Muscle of arm (tissue), 12 donors: Measurements from ENCODE around the gene ASB6. TPM values are rescaled to one million over a fixed set of nuclear protein-coding genes. Genes with fewer than 3 reads are reported as not detected.
"Not testable (repeated sequence)": the region's sequence is repeated elsewhere in the genome, so short reads cannot be mapped to it uniquely, and the experiment has no call there.

Source experiments
- DNase-seq: peaks from one replicate; pipeline ENCODE4 v3.0.0-alpha.2; 2013
- polyA plus RNA-seq, 12 donors: library from polyadenylated mRNA; unstranded; fragments of 120-200 nt; gene quantifications; one replicate each; pipeline ENCODE4 v1.2.1, GENCODE V29; 2013; ENCODE audit not compliant: insufficient read length in 12 of 12

The ASB6 gene
- polyA plus RNA-seq, 12 donors = 9.2 to 14.5 (median 11.6) TPM; not detected in 1

DNA sequence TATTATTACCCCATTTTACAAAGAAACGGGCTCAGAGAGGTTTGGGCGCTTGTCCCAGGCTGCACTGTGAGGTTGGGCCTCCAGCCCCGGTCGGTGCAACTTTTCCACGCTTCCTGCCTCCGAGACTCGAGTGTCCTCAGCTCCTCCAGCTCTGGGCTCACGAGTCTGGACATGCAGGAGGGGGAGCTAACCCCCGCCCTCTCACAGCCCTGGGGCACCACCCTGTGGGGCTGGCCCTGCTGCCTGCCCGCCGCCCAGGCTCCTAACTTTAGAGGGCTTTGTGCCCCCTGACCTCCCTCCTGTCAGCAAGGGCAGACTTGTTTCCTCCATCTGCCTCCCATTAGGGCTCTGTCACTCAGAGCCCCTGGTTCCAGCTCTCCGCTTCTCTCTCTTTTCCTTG is 4.3 kb upstream of the ASB6 start:
- DNase-seq = no peak

DNA sequence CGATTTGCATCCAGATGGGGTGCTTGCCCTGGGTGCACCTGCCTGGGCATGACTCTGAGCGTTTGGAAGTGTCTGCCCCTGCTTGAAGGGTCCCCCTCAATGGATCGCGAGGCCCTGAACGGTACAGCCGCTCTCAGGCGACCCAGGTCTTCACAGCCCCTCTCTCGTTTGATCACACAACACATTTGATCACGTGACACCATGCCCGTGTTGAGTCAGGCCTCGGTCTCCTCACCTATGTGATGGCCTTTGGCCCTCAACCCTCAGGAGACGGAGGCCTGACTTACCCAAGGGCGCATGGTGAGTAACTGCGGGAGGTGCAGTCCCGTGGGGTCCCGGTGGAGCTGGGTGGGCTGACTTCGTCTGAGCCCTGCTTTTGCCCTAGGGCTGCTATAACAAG is 3.0 kb upstream of the ASB6 start:
- no peak for DNase-seq

DNA sequence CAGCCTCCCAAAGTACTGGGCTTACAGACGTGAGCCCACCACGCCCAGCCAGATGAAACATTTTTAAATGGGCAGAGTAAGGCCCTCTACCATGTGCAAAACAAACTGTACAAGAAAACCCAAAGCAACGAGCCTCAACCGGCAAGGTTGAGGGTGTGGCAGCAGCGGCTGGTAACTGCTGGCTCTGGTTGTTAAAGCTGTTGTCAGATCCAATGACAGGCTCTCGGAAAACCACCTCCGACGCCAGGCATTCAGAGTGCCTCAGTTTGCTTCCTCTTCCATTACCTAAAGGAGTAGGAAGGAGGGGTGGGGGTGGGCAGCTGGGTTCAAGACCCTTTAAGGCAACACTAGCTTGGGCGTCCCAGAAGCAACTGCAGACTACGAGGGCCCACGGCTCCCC is 2.4 kb upstream of the ASB6 start:
- no peak for DNase-seq

DNA sequence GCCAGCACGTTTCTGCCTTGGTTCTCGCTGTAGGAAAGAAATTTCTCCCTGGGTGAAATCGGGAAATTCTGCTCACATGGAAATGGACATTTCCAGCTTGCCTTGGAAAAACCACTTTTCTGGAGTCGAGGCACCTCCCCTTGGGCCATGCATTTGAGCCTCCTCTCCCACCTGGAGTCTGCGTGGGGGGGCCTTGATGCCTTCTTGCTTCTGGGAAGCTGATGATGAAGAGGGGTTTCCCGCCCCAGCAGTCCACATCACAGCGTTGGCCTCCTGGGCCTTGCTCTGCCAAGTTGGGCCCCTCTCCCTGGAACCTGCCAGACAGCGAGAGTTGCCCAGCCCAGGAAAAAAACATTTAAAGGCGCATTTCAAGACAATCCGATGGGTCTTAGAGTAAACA is 1.8 kb upstream of the ASB6 start:
- no peak for DNase-seq

DNA sequence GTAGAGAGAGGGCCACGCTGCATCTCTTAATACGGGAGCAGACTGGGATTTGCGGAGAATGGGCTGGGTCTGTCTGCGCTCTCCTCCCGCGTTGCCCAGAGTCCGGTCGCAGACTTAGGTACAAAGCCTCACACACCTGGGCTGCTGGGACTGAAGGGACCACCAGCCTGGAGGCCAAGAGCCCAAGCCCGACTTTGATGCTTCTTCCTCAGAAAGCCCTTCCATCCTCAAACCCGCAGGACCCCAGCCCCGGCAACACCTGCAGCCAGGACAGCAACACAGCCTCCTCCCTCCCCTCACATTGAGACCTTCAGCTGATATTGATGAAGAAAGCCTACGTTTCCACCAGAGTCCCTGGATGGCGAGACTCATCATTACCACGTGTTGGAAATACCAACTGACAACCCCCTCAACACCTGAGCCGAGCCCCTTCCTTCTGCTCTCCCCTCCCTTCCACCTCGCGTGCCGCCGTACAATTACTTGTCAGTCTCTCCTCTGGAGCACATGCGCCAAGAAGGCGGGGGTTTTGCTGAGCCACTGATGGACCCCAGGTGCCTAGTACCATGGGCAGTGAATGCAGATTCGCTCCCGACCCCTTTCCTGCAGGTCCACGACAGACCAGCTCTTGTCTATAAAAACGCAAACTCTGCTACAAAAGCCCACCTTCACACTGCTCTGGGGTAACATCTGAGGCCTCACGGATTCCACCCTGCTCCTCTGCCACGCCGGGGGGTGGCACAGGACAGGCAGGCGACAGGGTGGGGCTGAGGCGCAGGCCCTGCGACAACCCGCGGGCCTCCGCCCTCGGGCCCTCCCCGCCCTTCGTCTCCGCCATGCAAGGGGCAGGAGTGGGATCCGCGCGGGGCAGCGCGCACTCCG is 841 bp downstream of the ASB6 start:
- DNase-seq = no peak

DNA sequence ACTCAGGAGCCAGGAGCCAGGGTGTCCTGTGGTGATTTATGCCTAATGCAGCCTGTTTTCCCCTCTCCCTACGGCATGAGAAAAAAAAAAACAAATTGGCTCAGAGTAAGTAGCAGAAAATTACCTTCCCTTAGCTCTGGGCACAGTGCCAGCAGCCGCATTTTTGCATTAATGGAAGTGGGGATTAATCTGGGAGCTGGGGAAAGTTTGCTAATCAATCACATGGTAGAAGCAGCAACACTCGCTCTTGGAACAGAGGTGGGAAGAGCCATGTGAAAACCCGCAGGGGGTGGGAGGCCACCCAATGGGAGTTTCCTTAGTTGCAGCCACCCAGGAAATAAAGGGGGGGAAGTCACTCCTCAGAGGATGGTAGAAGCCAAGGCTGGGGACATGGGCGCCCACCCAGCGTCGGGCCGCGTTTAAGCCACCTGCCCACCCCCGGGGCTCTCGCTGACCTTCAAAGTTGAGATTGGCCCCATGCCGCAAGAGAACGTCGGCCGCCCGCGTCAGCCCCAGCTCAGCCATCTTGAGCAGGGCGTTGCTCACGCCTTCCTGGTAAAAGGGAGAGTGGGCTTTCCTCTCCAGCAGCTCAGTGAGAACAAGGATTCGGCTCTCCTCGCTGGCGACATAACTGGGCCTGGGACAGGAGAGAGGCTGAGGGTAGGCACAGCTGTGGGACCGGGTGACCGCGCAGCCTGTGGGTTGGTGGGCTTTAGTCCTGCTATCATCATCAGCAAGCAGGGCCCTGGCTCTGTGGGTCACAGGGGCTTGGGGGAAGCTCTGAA is 1.7 kb downstream of the ASB6 start:
- DNase-seq = no peak

DNA sequence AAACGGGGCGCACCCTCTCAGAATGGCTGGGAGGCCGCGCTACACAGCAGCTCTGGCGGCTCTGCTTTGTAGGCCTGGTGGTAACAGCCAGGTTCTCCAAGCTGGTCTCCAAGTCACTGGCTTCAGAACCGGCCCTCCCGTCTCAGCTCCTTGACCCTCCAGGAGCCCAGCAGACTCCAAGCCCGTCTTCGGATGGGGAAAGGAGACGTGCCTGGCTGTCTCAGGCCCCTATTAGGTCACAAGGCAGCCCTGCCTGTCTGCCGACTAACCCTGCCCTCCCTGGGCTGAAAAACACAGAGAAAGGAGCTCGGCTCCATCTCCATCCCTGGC is 2.2 kb downstream of the ASB6 start:
- no peak for DNase-seq

DNA sequence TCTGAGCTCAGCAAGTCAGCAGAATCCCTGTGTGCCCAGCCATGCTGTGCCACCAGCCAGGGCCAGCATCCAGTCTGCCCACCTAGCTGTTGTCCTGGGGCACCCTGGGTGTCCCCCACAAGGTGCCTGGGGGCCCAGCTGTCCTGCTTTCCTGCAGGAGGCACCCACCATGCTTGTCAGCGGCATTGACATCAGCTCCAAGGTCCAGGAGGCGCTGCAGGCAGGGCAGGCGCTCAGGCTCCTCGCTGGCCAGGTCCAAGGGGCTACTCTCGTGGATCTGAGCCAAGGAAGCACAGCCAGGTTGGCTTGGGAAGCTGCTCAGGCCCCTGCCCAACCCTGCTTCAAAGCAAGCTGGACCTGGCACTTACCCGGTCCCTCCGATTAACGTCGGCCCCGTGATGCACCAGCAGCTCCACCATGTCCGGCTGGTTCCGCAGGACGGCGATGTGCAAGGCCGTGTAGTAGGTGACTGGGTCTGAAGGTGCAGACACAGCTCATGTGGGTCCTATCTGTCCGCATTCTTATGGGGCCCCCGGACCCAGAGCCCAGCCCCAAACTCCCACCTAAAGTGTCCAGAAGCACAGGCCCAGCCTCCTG is 2.8 kb downstream of the ASB6 start:
- DNase-seq = no peak

DNA sequence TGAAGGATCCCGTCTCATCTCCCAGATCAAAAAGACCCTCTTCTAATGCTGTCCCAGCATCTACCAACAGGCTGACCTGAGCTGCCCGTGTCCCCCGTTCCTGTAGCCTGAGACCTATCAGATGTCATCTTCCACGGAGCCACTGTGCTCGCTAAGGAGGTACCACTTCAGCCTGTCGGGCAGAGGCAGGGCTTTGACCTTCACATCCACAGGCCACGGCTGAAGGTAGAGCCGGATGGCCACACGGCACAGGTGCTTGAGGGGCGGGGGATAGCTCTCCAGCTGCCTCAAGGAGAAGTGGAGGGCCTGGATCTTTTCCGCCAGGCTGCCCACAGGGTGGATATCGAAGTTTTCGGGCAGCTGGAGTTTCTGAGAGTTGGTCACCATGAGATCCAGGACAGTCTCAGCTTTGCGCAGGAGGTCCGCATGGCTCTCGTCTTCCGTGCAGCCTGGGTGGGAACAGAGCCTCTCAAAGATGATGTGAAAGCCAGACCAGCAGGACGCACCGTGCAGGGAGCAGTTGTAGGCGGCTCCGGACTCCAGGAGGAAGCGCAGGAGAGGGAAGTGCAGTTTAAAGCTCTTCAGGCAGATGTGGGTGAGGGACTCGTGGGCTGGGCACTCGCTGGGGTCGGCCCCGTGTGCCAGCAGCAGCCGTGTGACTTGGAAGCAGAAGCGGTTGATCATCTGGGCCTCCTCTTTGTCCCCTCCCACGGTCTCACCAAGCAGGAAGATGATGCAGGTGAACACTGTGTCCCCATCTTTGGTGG is 4.1 kb downstream of the ASB6 start:
- no peak for DNase-seq

DNA sequence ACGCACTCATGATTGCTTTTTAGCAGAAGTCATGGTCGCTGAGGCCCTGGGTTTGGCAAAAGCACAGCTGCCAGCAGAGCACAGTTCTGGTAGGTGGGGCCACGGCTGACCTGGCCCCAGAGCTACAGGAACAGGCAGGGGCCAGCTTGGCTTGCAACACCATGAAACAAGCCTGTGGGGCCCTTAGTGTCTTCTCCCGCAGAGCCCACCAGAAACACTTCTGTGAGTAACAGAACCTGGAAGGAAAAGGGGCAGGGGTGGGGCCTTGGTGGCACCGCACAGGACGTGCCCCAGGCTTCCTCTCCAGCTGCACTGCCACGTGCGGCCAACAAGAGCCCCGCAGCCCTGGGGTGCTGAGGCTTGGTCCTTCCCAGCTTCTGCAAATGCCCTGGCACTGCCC is 4.8 kb downstream of the ASB6 start:
- DNase-seq = no peak

DNA sequence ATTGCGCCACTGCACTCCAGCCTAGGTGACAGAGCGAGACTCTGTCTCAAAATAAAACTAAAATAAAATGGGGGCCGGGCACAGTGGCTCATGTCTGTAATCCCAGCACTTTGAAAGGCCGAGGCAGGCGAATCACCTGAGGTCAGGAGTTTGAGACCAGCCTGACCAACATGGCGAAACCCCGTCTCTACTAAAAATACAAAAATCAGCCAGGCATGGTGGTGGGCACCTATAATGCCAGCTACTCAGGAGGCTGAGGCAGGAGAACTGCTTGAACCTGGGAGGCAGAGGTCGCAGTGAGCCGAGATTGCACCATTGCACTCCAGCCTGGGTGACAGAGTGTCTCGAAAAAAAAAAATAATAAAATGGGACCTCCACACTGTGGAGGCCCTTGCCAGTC is 5.6 kb downstream of the ASB6 start:
- not testable (repeated sequence) for DNase-seq

DNA sequence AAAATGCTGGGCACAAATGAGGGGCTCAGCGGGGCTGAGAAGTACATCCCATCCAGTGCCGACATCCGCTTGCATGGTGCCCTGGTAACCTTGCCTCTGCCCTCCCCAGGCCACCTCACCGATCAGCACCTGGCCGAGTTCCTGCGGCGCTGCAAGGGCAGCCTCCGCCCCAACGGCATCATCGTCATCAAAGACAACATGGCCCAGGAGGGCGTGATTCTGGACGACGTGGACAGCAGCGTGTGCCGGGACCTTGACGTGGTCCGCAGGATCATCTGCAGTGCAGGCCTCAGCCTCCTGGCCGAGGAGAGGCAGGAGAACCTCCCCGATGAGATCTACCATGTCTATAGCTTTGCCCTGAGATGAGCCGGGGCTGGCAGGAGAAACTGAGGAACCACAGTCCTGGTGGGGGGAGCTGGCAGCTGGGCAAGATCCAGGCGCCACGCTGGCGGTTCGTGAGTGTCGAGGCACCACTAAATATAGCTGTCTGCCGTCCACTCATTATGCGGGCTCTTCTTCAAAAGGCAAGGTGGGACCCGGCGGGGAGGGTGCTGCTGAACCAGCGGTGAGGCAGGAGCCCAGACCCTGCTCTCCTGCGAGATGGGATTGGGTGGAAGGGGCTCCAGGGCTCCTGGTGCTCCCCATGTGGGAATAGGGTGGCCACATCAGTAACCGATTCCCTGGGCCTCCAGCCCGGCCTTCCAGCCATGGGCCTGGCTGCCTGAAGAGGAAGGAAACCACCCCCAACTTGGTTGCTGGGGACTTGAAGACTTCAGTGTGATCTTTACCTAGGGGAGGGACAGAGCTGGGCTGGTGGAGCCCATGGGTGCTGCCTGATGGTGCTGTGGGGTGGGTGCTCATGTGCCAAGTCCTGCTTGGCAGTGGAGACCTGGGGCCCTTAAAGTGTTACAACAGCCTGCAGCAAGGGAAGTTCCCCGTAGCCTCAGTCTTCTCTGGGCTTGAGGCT is 6.6 kb downstream of the ASB6 start:
- DNase-seq = no peak

DNA sequence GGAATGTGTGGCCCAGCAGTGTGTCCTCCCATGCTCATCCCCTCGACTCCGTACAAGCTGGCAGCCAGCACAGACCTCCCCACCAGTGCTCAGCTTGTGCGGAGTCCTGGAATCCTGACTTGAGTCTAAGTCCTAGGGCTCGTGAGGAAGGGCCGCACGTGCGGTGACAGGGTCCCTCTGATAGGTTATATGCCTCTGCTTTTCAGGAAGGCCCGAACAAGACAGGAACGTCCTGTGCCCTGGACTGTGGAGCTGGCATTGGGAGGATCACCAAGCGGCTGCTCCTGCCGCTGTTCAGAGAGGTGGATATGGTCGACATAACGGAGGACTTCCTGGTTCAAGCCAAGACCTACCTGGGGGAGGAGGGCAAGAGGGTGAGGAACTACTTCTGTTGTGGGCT is 8.1 kb downstream of the ASB6 start:
- DNase-seq = no peak

DNA sequence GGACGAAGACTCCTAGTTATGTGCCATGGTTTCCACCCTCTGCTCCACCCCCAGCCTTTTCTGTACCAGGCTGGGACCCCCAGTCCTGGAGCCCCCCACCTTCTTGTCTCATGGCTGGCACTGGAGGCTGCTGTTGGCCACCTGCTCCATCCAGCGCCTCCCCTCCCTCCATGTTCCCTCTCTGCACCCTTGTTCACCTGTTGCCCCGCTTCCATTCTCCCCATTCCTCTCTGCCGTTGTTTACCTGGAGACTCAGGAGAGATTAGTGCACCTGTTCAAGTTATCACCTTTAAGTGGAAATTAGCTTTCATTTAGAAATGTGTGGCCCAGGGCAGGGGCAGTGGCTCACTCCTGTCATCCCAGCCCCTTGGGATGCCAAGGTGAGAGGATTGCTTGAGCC is 8.7 kb downstream of the ASB6 start:
- DNase-seq = no peak

DNA sequence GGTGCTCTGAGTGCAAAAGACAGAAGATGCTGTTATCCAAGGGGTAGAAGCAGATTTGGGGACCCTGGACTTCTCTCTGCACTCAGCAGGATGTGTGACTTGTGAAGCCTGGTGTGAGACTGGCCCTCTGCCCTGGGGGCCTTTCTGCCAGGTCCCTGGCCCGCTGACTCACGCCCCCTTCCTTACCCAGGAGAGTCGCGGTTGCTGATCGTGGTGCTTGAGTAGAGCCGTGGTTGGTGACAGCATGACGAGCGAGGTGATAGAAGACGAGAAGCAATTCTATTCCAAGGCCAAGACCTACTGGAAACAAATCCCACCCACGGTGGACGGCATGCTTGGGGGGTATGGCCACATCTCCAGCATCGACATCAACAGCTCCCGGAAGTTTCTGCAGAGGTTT is 9.5 kb downstream of the ASB6 start:
- DNase-seq = no peak

DNA sequence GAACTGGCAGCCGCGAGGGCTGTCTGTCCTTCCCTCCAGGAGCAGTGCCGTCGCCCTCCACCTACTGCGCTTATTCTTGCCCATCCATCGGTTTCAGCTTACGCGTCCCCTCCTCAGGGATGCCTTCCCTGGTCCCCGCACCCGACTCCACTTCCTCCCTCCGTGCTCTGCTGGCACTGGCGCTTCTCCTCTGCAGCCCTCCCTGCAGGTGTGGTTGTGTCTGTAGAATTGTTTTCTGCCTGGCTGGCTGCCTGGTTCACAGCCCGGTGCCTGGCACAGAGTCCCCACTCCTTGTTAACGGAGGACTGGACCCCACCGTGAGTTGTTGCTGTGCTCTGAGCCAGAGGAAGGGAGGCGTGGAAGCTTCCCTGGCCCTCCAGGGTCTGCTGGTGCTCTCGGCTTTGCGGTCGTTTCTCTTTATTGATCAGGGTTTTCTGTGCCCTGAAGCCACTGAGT is 10.2 kb downstream of the ASB6 start:
- no peak for DNase-seq

DNA sequence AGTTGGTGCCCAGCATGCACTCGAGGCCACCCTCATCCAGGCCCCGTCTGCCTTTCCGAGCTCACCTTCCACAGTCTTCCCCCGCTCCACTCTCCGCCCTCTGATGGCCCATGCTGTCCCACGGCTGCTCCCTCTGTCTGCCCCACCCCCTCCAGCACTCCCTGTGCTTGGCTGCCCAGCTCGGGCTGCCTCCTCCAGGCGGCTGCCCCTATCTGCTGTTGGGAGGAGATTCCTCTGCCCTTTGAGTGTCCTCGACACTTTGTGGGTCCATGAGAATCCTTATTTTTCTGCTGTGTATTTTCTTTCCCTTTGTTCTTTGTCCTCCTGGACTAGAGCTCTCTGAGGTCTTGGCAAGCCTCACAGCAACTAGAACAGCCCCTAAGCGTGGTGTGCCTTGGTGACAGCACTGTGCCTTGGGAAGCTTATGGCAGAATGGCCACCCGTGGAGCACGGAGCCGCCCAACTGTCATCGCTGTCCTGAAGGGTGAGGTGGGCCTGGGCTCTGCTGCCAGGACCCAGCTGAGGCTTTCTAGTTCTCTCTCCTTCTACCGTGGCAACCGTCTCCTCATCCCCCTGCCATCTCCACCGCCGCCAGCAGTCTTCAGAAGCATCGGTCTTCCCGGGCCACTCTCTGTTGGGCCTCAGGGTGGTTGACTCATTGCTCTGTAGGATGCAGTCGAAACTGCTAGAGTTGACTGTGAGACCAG is 10.8 kb downstream of the ASB6 start:
- DNase-seq = no peak

DNA sequence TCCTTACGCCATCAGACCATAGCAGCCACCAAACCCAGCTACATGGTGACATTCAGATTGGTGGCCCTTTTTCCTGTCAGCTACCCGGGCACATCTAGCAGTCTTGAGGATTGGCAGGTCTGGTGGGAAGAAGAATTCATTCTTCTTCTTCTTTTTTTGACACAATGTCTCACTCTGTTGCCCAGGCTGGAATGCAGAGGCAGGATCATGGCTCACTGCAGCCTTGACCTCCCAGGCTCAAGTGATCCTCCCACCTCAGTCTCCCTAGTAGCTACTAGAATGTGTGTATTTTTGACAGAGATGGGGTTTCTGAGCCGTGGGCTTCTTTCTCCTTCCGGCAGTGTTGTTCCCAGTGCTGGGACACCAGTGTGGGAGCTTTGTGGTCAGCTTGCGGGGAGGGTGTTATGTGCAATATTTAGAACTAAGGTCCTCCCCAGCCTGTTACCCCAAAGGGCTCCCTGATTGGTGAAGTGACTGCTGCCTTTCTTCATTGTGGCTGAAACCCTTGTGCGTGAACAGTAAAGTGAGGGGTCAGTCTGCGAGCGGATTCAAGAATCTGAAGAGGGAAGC is 12.6 kb downstream of the ASB6 start:
- no peak for DNase-seq

DNA sequence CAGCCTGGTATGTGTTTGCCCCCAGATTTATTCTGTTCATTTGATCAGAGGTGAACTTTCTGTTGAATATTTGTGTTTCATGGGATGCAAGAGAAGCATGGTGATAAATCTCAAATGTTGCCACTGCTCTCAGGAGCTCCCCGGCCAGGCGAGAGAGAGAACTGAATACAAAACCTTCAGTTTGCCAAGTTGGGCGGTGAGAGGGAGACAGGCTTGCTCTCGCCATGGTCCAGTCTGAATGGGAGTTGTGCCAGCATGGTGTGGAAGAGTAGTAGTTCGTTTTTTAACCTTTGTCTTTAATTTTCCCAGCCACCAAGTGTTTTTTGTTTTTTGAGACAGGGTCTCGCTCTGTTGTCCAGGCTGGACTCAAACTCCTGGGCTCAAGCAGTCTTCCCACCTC is 13.2 kb downstream of the ASB6 start:
- DNase-seq = no peak
